Measurements from ENCODE around the gene RCCD1.

DNA sequence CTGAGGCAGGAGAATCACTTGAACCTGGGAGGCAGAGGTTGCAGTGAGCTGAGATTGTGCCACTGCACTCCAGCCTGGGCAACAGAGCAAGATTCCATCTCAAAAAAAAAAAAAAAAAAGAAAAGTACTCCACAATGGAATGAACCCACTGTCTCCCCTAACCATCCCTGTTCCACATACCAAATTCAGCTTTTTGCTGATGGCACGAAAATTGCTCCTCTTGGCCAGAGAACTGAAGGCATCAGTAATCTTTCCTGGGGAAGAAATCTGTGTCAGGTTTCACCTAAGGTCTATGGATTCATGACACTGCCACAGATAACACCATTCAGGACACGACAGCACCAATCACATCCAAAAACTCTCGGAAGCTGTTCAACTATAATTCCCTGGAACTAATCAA lies 46.5 kb downstream of the RCCD1 start:
- TF ChIP-seq, protein P1, sequence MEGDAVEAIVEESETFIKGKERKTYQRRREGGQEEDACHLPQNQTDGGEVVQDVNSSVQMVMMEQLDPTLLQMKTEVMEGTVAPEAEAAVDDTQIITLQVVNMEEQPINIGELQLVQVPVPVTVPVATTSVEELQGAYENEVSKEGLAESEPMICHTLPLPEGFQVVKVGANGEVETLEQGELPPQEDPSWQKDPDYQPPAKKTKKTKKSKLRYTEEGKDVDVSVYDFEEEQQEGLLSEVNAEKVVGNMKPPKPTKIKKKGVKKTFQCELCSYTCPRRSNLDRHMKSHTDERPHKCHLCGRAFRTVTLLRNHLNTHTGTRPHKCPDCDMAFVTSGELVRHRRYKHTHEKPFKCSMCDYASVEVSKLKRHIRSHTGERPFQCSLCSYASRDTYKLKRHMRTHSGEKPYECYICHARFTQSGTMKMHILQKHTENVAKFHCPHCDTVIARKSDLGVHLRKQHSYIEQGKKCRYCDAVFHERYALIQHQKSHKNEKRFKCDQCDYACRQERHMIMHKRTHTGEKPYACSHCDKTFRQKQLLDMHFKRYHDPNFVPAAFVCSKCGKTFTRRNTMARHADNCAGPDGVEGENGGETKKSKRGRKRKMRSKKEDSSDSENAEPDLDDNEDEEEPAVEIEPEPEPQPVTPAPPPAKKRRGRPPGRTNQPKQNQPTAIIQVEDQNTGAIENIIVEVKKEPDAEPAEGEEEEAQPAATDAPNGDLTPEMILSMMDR (IDR thresholded peaks at IDR 0.05) = no peak
- TF ChIP-seq EZH2 (IDR thresholded peaks at IDR 0.05; ENCODE audit: borderline replicate concordance, insufficient read depth, low read depth, low read length, poor library complexity, severe bottlenecking) = no peak
